Activated naive CD8-positive, alpha-beta T cell treated with anti-CD3 and anti-CD28 coated beads for 36 hours (primary cell): Measurements from ENCODE around the gene KLHDC3. TPM values are rescaled to one million over a fixed set of nuclear protein-coding genes. Genes with fewer than 3 reads are reported as not detected.
A peak's percentile ranks its signal among the peaks of the same experiment; 100 is the strongest.

Experiments used
- DNase-seq: peaks from one replicate; pipeline ENCODE4 v3.0.0; 2021
- H3K27ac Mint-ChIP-seq: one replicate; pipeline ENCODE4 v1.8.0; 2022; ENCODE audit warnings: mild to moderate bottlenecking, moderate library complexity, mixed read lengths
- H3K27me3 Mint-ChIP-seq: one replicate; pipeline ENCODE4 v1.8.0; 2022; ENCODE audit warnings: mild to moderate bottlenecking, mixed read lengths
- H3K36me3 Mint-ChIP-seq: one replicate; pipeline ENCODE4 v1.8.0; 2021; ENCODE audit warnings: mild to moderate bottlenecking, mixed read lengths
- H3K4me1 Mint-ChIP-seq: one replicate; pipeline ENCODE4 v1.8.0; 2021; ENCODE audit warnings: mixed read lengths
- H3K4me3 Mint-ChIP-seq: one replicate; pipeline ENCODE4 v1.8.0; 2022; ENCODE audit warnings: mild to moderate bottlenecking, moderate library complexity, mixed read lengths
- H3K9me3 Mint-ChIP-seq: one replicate; pipeline ENCODE4 v1.8.0; 2022; ENCODE audit warnings: mixed read lengths
- total RNA-seq, 2 experiments: library from RNA; stranded (reverse); gene quantifications; one replicate each; pipeline ENCODE4 v1.2.3, GENCODE V29; 2021

KLHDC3 gene
- total RNA-seq, 2 experiments from 2014 or later: 65.8 to 66.1 TPM

- no peaks in the 10 kb centered on the region for H3K27me3 Mint-ChIP-seq
- peak overlapping the region; percentile 54 for H3K27ac Mint-ChIP-seq
- peaks cover 26% of the 10 kb centered on the region for H3K4me1 Mint-ChIP-seq
- DNase-seq: no peak
- no peaks in the 10 kb centered on the region for H3K9me3 Mint-ChIP-seq
- peaks cover 22% of the 10 kb centered on the region for H3K36me3 Mint-ChIP-seq
- H3K4me3 Mint-ChIP-seq: no peak overlapping the region
Measured at GRCh38 chr6:43009124-43009523, 4.9 kb upstream of the KLHDC3 start.

GRCh38 chr6:43011207-43011606 lies 2.8 kb upstream of the KLHDC3 start:
- Mint-ChIP-seq H3K27ac (no peak overlapping the region), H3K4me3 (no peak overlapping the region), H3K9me3 (no peaks in the 10 kb centered on the region), H3K4me1 (peaks cover 34% of the 10 kb centered on the region), H3K36me3 (peaks cover 19% of the 10 kb centered on the region), H3K27me3 (no peaks in the 10 kb centered on the region)
- DNase-seq: no peak

- Mint-ChIP-seq H3K4me3 (peak overlapping the region; percentile 95), H3K9me3 (no peaks in the 10 kb centered on the region), H3K36me3 (peaks cover 19% of the 10 kb centered on the region), H3K4me1 (peaks cover 37% of the 10 kb centered on the region), H3K27me3 (no peaks in the 10 kb centered on the region), H3K27ac (peak overlapping the region; percentile 90)
- no peak for DNase-seq
Measured at GRCh38 chr6:43012364-43012763, 1.7 kb upstream of the KLHDC3 start.

GRCh38 chr6:43013097-43013842 lies 779 bp upstream of the KLHDC3 start:
- Mint-ChIP-seq H3K27me3 (no peaks in the 10 kb centered on the region), H3K4me1 (peaks cover 37% of the 10 kb centered on the region), H3K4me3 (peak overlapping the region; percentile 95), H3K9me3 (no peaks in the 10 kb centered on the region), H3K36me3 (peaks cover 24% of the 10 kb centered on the region), H3K27ac (peak overlapping the region; percentile 90)
- no peak for DNase-seq

GRCh38 chr6:43014434-43014909 lies 423 bp downstream of the KLHDC3 start:
- Mint-ChIP-seq H3K27me3 (no peaks in the 10 kb centered on the region), H3K9me3 (no peaks in the 10 kb centered on the region), H3K4me3 (peak overlapping the region; percentile 95), H3K36me3 (peaks cover 27% of the 10 kb centered on the region), H3K27ac (peak overlapping the region; percentile 90), H3K4me1 (peaks cover 33% of the 10 kb centered on the region)
- no peak for DNase-seq

- DNase-seq: no peak
- Mint-ChIP-seq H3K27me3 (no peaks in the 10 kb centered on the region), H3K36me3 (peaks cover 32% of the 10 kb centered on the region), H3K9me3 (no peaks in the 10 kb centered on the region), H3K4me3 (no peak overlapping the region), H3K27ac (peak overlapping the region; percentile 74), H3K4me1 (peaks cover 37% of the 10 kb centered on the region)
Measured at GRCh38 chr6:43016176-43016942, 2.3 kb downstream of the KLHDC3 start.

- H3K36me3 Mint-ChIP-seq: peaks cover 32% of the 10 kb centered on the region
- H3K27ac Mint-ChIP-seq: no peak overlapping the region
- no peak overlapping the region for H3K4me3 Mint-ChIP-seq
- H3K4me1 Mint-ChIP-seq: peaks cover 33% of the 10 kb centered on the region
- DNase-seq: no peak
- H3K9me3 Mint-ChIP-seq: no peaks in the 10 kb centered on the region
- no peaks in the 10 kb centered on the region for H3K27me3 Mint-ChIP-seq
Measured at GRCh38 chr6:43016943-43017334, 2.9 kb downstream of the KLHDC3 start.

GRCh38 chr6:43019152-43019551 lies 5.1 kb downstream of the KLHDC3 start:
- H3K27ac Mint-ChIP-seq: peak overlapping the region; percentile 38
- H3K36me3 Mint-ChIP-seq: peaks cover 20% of the 10 kb centered on the region
- H3K27me3 Mint-ChIP-seq: no peaks in the 10 kb centered on the region
- peaks cover 23% of the 10 kb centered on the region for H3K4me1 Mint-ChIP-seq
- H3K4me3 Mint-ChIP-seq: no peak overlapping the region
- no peaks in the 10 kb centered on the region for H3K9me3 Mint-ChIP-seq
- no peak for DNase-seq

- Mint-ChIP-seq H3K36me3 (peaks cover 24% of the 10 kb centered on the region), H3K27me3 (no peaks in the 10 kb centered on the region), H3K27ac (peak overlapping the region; percentile 18), H3K9me3 (no peaks in the 10 kb centered on the region), H3K4me1 (peaks cover 21% of the 10 kb centered on the region), H3K4me3 (peak overlapping the region; percentile 1)
- no peak for DNase-seq
Measured at GRCh38 chr6:43020052-43020705, 6.1 kb downstream of the KLHDC3 start.

GRCh38 chr6:43020847-43021246 lies 6.8 kb downstream of the KLHDC3 start:
- Mint-ChIP-seq H3K4me1 (peaks cover 21% of the 10 kb centered on the region), H3K4me3 (peak overlapping the region; percentile 78), H3K27me3 (no peaks in the 10 kb centered on the region), H3K36me3 (peaks cover 26% of the 10 kb centered on the region), H3K9me3 (no peaks in the 10 kb centered on the region), H3K27ac (peak overlapping the region; percentile 76)
- DNase-seq: no peak

GRCh38 chr6:43021270-43022047 lies 7.4 kb downstream of the KLHDC3 start, which contains the start of gene RRP36:
TSS of gene RRP36 (plus strand) at chr6:43021623. CDS start at chr6:43021655, 32 bp downstream.
- H3K27ac Mint-ChIP-seq: peak within 1 kb of the TSS; percentile 96
- no peaks in the 10 kb centered on the region for H3K27me3 Mint-ChIP-seq
- peaks cover 28% of the 10 kb centered on the region for H3K36me3 Mint-ChIP-seq
- peak within 1 kb of the TSS; percentile 98 for H3K4me3 Mint-ChIP-seq
- peaks cover 17% of the 10 kb centered on the region for H3K4me1 Mint-ChIP-seq
- peak; percentile 76 for DNase-seq
- no peaks in the 10 kb centered on the region for H3K9me3 Mint-ChIP-seq

- Mint-ChIP-seq H3K27me3 (no peaks in the 10 kb centered on the region), H3K4me1 (peaks cover 17% of the 10 kb centered on the region), H3K36me3 (peaks cover 26% of the 10 kb centered on the region), H3K4me3 (no peak overlapping the region), H3K27ac (peak overlapping the region; percentile 61), H3K9me3 (no peaks in the 10 kb centered on the region)
- DNase-seq: no peak
Measured at GRCh38 chr6:43024436-43024835, 10.4 kb downstream of the KLHDC3 start.

- peaks cover 8% of the 10 kb centered on the region for H3K4me1 Mint-ChIP-seq
Measured at GRCh38 chr6:43026365-43026764, 12.3 kb downstream of the KLHDC3 start.

GRCh38 chr6:43029120-43029519 lies 15.1 kb downstream of the KLHDC3 start:
- H3K9me3 Mint-ChIP-seq: no peaks in the 10 kb centered on the region
- peaks cover 24% of the 10 kb centered on the region for H3K36me3 Mint-ChIP-seq
- no peaks in the 10 kb centered on the region for H3K27me3 Mint-ChIP-seq

More at GRCh38 chr6:43026365-43026764, 12.3 kb downstream of the KLHDC3 start:
- Mint-ChIP-seq H3K36me3 (peaks cover 27% of the 10 kb centered on the region), H3K27me3 (no peaks in the 10 kb centered on the region), H3K4me3 (no peak overlapping the region), H3K9me3 (no peaks in the 10 kb centered on the region), H3K27ac (peak overlapping the region; percentile 38)
- no peak for DNase-seq

More at GRCh38 chr6:43029120-43029519, 15.1 kb downstream of the KLHDC3 start:
- Mint-ChIP-seq H3K27ac (no peak overlapping the region), H3K4me3 (no peak overlapping the region), H3K4me1 (peaks cover 15% of the 10 kb centered on the region)
- DNase-seq: no peak
